ELR (cell line): ENCODE measurements around the gene TGFBR3.

Experiments
- DNase-seq: peaks from one replicate; pipeline ENCODE4 v3.0.0-alpha.2; 2015; ENCODE audit warnings: low read depth

TGFBR3 gene

GRCh38 chr1:91885716-91886506 lies at the start of gene TGFBR3:
Gene TGFBR3, minus strand, starts transcription at chr1:91886151. Its CDS starts 24,620 bp downstream, at chr1:91861531.
- peak; percentile 94 for DNase-seq

GRCh38 chr1:91929250-91929649 lies 43.3 kb upstream of the TGFBR3 start:
- DNase-seq, result no peak

GRCh38 chr1:91928026-91928425 lies 42.1 kb upstream of the TGFBR3 start:
- no peak for DNase-seq

GRCh38 chr1:91925644-91926435 lies 39.9 kb upstream of the TGFBR3 start:
- DNase-seq, result no peak

- DNase-seq, result peak; percentile 74
Measured at GRCh38 chr1:91924146-91924545, 38.2 kb upstream of the TGFBR3 start.

GRCh38 chr1:91919962-91920361 lies 34.0 kb upstream of the TGFBR3 start:
- no peak for DNase-seq

- no peak for DNase-seq
Measured at GRCh38 chr1:91916811-91917460, 31.0 kb upstream of the TGFBR3 start.

- DNase-seq, result no peak
Measured at GRCh38 chr1:91916046-91916445, 30.1 kb upstream of the TGFBR3 start.

- peak; percentile 32 for DNase-seq
Measured at GRCh38 chr1:91913018-91913417, 27.1 kb upstream of the TGFBR3 start.

GRCh38 chr1:91912266-91912665 lies 26.3 kb upstream of the TGFBR3 start:
- DNase-seq, result peak; percentile 33

GRCh38 chr1:91901231-91901630 lies 15.3 kb upstream of the TGFBR3 start:
- DNase-seq, result no peak

GRCh38 chr1:91900562-91900961 lies 14.6 kb upstream of the TGFBR3 start:
- peak; percentile 90 for DNase-seq

- DNase-seq, result no peak
Measured at GRCh38 chr1:91897016-91897415, 11.1 kb upstream of the TGFBR3 start.

GRCh38 chr1:91895832-91896556 lies 10.0 kb upstream of the TGFBR3 start:
- peak; percentile 40 for DNase-seq

- peak; percentile 81 for DNase-seq
Measured at GRCh38 chr1:91894036-91894761, 8.2 kb upstream of the TGFBR3 start.

GRCh38 chr1:91891969-91892368 lies 6.0 kb upstream of the TGFBR3 start:
- DNase-seq, result peak; percentile 86

GRCh38 chr1:91891454-91891853 lies 5.5 kb upstream of the TGFBR3 start:
- DNase-seq, result peak; percentile 39

GRCh38 chr1:91889717-91890459 lies 3.9 kb upstream of the TGFBR3 start:
- peak; percentile 78 for DNase-seq

- DNase-seq, result peak; percentile 54
Measured at GRCh38 chr1:91885213-91885715, 687 bp downstream of the TGFBR3 start.

- DNase-seq, result peak; percentile 50
Measured at GRCh38 chr1:91884459-91885212, 1.3 kb downstream of the TGFBR3 start.
